Thymus (tissue), 11 donors: ENCODE measurements around the gene ALG10. TPM values are rescaled to one million over a fixed set of nuclear protein-coding genes. Genes with fewer than 3 reads are reported as not detected.

ENCODE experiments used
- DNase-seq, 9 donors: peaks; one replicate each; pipeline ENCODE4 v3.0.0-alpha.2; 2013; ENCODE audit warnings: low spot score in 9 of 9, low read depth in 6 of 9, missing footprints in 1 of 9
- H3K27ac ChIP-seq, 2 donors: one replicate each; pipeline ENCODE4 v1.5.1; 2013; ENCODE audit warnings: control low read depth in 1 of 2, low read depth in 1 of 2, low read length in 1 of 2, mild to moderate bottlenecking in 1 of 2, moderate library complexity in 1 of 2
- H3K27me3 ChIP-seq, 2 donors: one replicate each; pipeline ENCODE4 v1.5.1; 2013; ENCODE audit warnings: low read length in 1 of 2; ENCODE audit not compliant: control insufficient read depth in 2 of 2, insufficient read depth in 1 of 2
- H3K36me3 ChIP-seq, 2 donors: one replicate each; pipeline ENCODE4 v1.5.1; 2013; ENCODE audit warnings: low read length in 1 of 2, mild to moderate bottlenecking in 1 of 2, moderate library complexity in 1 of 2; ENCODE audit not compliant: control insufficient read depth in 2 of 2, insufficient read depth in 2 of 2
- H3K4me1 ChIP-seq, 2 donors: one replicate each; pipeline ENCODE4 v1.5.1; 2013; ENCODE audit warnings: low read length in 2 of 2; ENCODE audit not compliant: control insufficient read depth in 2 of 2, insufficient read depth in 2 of 2
- H3K4me3 ChIP-seq, 2 donors: one replicate each; pipeline ENCODE4 v1.5.1; 2013; ENCODE audit warnings: low read length in 2 of 2, control low read depth in 1 of 2, mild to moderate bottlenecking in 1 of 2
- H3K9me3 ChIP-seq, 2 donors: one replicate each; pipeline ENCODE4 v1.5.1; 2013; ENCODE audit warnings: low read length in 1 of 2, mild to moderate bottlenecking in 1 of 2; ENCODE audit not compliant: control insufficient read depth in 2 of 2, insufficient read depth in 1 of 2
- WGBS: extraction: QIAGEN DNeasy Blood & Tissue Kit; methylation state at CpG from one replicate; pipeline ENCODE4 v1.1.7; 2013; 5-methylcytosine and 5-hydroxymethylcytosine counted together
- polyA plus RNA-seq: library from polyadenylated mRNA; stranded (reverse); fragments of 200-250 nt; gene quantifications from one replicate; pipeline ENCODE4 v1.2.3, GENCODE V29; 2013
- total RNA-seq: library from RNA; stranded (reverse); fragments of 120-200 nt; gene quantifications from one replicate; pipeline ENCODE4 v1.2.4, GENCODE V29; 2013
- donor health status: healthy.

ALG10 gene
- total and polyA plus RNA-seq, 2 donors = 1.9 to 5.9 TPM

GRCh38 chr12:34051486-34051885 lies 29.2 kb downstream of the ALG10 start:
- WGBS = 72% methylated on average over 1 of the region's 1 CpG
- no peak for DNase-seq
- H3K9me3 ChIP-seq = peaks cover 0 to 17% of the 10 kb centered on the region in 2 donors

GRCh38 chr12:34054938-34055337 lies 32.6 kb downstream of the ALG10 start:
- no peaks in the 10 kb centered on the region for H3K9me3 ChIP-seq
- H3K27me3 ChIP-seq = no peaks in the 10 kb centered on the region
- H3K27ac ChIP-seq = no peak overlapping the region
- H3K4me1 ChIP-seq = no peaks in the 10 kb centered on the region
- H3K4me3 ChIP-seq = no peak overlapping the region
- no peak for DNase-seq
- 0% methylated on average over 1 of the region's 1 CpG for WGBS
- no peaks in the 10 kb centered on the region for H3K36me3 ChIP-seq

More at GRCh38 chr12:34051486-34051885, 29.2 kb downstream of the ALG10 start:
- Histone ChIP-seq H3K36me3 (no peaks in the 10 kb centered on the region), H3K4me3 (no peak overlapping the region), H3K4me1 (no peaks in the 10 kb centered on the region), H3K27me3 (no peaks in the 10 kb centered on the region), H3K27ac (no peak overlapping the region)
